ENCODE data around the gene CALCR. TPM values are rescaled to one million over a fixed set of nuclear protein-coding genes. Genes with fewer than 3 reads are reported as not detected.
"Not testable (repeated sequence)": the region's sequence is repeated elsewhere in the genome, so short reads cannot be mapped to it uniquely, and the experiment has no call there.

CALCR gene
- total RNA-seq, 1 donor from 2014 or later, result 0.51 TPM

- no peak for DNase-seq (ENCODE audit: low spot score)
These were observed 12.4 kb downstream of the CALCR start for GRCh38 chr7:93562106-93562505.

GRCh38 chr7:93559639-93560491 lies 14.7 kb downstream of the CALCR start:
- DNase-seq (ENCODE audit: low spot score), result no peak

DNA sequence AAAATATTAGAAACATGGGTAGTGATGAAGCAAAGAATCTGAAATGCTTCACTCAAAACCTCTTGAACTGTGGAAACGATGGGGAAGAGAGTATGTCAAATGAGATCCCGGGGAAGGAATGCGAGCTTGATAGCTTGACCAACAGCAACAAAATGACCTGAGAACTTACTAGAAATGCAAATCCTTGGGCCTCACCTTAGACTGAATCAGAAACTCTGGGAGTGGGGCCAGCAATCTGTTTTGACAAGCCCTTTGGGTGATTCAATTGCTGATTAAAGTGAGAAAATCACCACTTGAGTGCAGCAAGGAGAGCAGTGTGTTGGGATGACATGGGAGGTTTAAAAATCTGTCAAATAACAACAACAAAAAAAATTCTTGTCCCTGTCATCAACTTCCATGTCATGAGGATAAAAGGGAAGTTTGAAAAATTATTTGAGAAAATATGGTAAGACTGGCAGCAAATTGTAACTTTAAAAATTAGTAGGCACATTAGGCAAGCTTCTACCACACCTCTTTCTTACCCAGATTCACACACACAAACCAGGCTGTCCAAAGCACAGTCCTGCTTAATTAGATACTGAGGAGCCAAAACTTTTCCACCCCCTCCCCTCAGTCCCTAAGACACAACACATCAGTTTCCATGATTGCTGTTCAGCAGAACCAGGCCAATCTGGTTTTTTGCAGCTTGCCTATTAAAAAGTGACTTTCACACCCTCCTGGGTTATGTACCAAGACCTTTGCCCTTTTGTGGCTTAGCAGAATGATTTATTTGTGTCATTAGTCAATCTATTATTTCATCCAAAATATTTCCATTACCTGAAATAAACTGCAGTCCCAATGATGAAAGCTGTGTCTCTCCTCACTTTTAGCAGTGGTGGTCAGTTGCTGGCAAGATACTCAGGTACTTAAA lies 15.6 kb downstream of the CALCR start:
- no peak for DNase-seq (ENCODE audit: low spot score)

- no peak for DNase-seq (ENCODE audit: low spot score)
These were observed 22.6 kb downstream of the CALCR start for GRCh38 chr7:93551931-93552330.

GRCh38 chr7:93551063-93551895 lies 23.2 kb downstream of the CALCR start:
- DNase-seq (ENCODE audit: low spot score), result no peak

DNA sequence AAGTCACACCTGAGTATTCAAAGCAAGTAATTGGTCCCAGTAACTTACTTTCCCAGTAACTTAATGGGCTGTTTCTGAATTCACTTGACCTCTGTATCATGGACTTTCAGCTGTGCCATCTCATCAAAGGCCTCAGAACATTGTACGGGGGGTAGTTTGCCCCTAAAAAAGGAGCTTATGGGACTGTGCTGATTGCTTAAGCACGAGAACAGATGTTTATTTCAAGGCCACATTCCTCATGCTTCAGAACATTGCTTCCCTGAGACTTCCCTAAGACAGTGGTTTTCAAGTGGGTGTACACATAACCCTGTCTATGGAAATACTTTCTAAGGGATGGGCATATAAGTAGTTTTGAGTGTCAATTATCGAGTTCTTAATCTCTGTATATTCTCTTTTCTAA lies 26.8 kb downstream of the CALCR start:
- no peak for DNase-seq (ENCODE audit: low spot score)

- no peak for DNase-seq (ENCODE audit: low spot score)
These were observed 29.8 kb downstream of the CALCR start for GRCh38 chr7:93544691-93545090.

GRCh38 chr7:93538061-93538460 lies 36.5 kb downstream of the CALCR start:
- DNase-seq (ENCODE audit: low spot score), result no peak

DNA sequence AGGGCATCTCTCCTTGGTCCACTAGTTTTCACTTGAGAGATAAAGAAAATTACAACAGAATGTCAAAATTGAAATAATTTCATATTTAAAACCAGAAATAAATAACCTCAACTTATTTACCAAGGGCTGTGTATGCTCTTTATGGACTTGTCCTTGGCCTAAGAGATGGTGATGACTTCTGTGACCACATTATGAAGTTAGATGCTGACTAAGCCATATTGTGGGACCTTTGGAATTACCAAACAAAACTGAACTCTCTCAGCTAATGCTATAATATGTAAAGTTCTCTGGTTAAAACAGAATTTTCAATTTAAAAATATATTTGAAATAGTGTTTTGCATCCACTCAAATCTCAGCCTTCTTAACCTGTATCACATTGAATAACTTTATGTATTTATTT lies 38.9 kb downstream of the CALCR start:
- no peak for DNase-seq (ENCODE audit: low spot score)

DNA sequence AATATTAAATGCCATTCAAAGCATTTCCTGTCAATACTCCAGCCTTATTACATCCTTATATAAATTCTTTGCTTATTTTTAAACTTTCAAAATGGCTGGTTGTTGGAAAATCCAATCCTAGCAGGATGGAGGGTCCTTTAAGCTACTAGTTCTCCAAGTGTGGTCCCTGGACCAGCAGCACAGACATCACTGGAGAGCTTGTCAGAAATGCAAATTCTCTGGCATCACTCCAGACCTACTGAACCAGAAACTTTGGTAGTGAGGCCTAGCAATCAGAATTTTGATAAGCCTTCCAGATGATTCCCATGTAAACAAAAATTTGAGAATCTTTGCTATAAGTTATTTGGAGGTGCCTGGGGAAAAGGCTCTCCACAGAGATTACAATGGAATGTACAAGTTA lies 43.8 kb downstream of the CALCR start:
- no peak for DNase-seq (ENCODE audit: low spot score)

GRCh38 chr7:93516834-93517233 lies 57.7 kb downstream of the CALCR start:
- no peak for DNase-seq (ENCODE audit: low spot score)

DNA sequence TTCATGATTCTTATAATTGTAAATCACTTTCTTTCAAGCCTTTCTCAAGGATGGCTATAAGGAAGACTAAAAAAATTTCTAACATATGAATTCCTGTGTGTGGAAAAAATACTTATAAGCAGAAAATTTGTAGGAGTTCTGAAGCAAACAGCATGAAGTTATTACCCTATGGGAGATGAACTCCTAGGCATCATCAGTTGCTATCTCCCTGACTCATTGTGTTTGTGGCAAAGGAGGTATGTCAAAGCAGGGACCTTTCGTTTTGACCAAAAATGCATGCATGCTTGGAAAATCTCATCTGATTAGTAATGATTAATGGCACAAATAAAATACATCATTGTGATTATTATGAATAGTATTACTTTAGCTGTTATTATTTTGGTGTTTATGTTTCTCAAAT lies 59.4 kb downstream of the CALCR start:
- no peak for DNase-seq (ENCODE audit: low spot score)

GRCh38 chr7:93509303-93509702 lies 65.2 kb downstream of the CALCR start:
- no peak for DNase-seq (ENCODE audit: low spot score)

DNA sequence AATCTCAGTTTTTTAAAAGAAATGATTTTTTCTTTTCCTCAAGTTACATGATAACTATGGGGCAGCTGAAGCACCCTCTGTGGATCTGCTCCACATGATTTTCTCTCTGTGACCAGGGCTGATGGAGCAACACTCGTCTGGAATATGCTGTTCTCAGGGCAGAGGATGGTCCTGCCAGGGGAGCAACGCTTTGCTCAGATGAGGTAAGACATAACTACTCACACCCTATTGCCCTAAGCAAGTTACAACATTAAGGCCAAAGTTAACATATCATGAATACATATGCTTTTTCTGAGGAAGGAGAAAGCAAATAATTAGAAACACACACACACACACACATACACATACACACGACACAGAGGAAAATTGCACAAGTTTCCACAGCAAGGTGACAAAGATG lies 71.4 kb downstream of the CALCR start:
- DNase-seq (ENCODE audit: low spot score), result no peak

DNA sequence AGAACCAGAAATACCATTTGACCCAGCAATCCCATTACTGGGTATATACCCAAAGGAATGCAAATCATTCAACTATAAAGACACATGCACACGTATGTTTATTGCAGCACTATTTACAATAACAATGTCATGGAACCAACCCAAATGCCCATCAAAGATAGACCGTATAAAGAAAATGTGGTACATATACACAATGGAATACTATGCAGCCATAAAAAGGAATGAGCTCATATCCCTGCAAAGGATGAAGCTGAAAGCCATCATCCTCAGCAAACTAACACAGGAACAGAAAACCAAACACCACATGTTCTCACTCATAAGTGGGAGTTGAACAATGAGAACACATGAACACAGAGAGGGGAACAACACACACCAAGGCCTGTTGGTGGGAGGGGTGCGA lies 82.7 kb downstream of the CALCR start:
- DNase-seq (ENCODE audit: low spot score), result not testable (repeated sequence)

DNA sequence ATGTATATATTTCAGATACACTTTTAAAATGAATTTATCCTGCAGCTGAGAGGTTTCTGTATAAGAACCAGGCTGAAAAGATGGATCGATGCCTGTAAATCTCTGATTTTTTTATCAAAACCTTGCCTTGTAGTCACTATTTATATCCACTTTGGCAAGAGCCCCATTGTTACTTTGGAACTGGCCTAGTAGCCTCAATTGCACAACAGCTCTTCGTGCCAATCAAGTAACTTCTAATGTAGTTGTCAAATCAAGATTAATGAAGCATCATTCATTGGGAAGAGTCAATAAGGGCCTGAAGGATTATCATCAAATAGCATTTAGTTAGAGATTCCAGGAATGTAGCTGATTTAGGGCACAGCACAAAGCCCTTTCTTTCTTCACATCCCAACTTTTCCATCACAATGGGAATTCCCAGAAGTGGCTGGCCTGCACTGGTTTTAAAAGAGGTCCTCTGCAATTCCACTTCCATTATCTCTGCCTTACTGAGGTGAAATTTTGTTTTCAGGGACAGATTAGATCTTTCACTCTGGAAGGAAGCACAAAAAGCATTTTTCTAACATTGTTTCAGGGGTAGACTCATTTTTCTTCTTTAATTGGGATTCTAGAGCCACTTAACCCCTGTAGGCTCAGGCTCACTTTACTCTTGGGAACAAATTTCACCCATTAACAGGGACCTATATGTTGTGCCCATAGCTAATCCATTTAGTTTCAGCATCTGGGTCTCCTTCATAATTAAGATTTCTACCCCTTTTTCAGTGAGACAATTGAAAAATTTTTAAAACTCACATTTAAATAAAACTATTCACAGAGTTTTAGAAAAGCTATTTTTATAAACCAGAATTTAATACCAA lies 97.8 kb downstream of the CALCR start:
- no peak for DNase-seq (ENCODE audit: low spot score)

DNA sequence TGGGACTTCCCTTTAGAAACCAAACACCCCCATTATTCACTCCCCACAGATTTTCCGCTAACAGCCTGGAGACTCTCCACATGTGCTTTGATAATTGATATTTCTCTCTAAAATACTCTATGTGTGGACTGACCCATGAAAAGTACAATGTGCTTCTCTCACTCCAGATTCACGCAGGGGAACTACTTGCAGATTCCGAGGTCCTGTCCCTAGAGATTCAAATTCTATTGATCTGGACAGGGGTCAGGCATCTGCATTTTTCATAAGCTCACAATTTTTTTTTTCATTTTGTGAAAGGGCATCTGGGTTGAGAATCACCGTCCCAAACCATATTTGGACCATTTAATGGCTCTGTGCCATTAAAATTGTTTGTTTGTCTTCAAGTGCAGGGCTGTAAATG lies 98.7 kb downstream of the CALCR start:
- DNase-seq (ENCODE audit: low spot score), result no peak

DNA sequence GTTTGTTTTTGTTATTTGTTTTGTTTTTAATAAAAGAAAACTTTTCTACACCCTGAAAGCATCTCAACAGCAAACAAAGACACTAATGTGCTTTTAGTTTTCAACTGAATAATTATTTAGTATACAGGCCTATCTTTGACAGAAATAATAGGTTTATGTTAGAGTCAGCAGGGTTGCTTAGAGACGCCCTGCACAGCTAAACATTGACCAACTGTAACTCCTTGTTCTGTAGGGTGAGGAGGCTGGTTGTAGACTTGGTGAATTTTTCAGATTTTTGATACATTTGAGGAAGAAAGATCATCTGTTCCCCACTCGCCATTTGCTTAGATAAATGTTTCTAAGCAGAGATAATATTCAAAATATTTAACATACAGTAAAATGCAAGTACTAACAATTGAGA lies 103.1 kb downstream of the CALCR start:
- no peak for DNase-seq (ENCODE audit: low spot score)

- DNase-seq (ENCODE audit: low spot score), result no peak
These were observed 110.8 kb downstream of the CALCR start for GRCh38 chr7:93463764-93464163.

- DNase-seq (ENCODE audit: low spot score), result no peak
These were observed 113.2 kb downstream of the CALCR start for GRCh38 chr7:93461350-93461749.
